Vagina (tissue), 2 donors: ENCODE results near the gene DDX28. TPM values are rescaled to one million over a fixed set of nuclear protein-coding genes. Genes with fewer than 3 reads are reported as not detected.
"Not testable (repeated sequence)": the region's sequence is repeated elsewhere in the genome, so short reads cannot be mapped to it uniquely, and the experiment has no call there.

Experiments
- DNase-seq, 2 donors: peaks; one replicate each; pipeline ENCODE4 v3.0.0-alpha.2; 2017; ENCODE audit errors: extremely low spot score in 2 of 2
- H3K27ac ChIP-seq: fragments of 200-600 bp; sonication (generic); one replicate; pipeline ENCODE4 v1.5.1; 2019
- H3K27me3 ChIP-seq: fragments of 200-600 bp; sonication (generic); one replicate; pipeline ENCODE4 v1.5.1; 2019
- H3K36me3 ChIP-seq, 2 donors: fragments of 200-600 bp; sonication (generic); one replicate each; pipeline ENCODE4 v1.5.1; 2017 to 2019
- H3K4me1 ChIP-seq: fragments of 200-600 bp; sonication (generic); one replicate; pipeline ENCODE4 v1.5.1; 2019
- H3K4me3 ChIP-seq, 2 donors: fragments of 200-600 bp; sonication (generic); 1 replicate in 1 of 2; 2 replicates in 1 of 2; pipeline ENCODE4 v1.5.1; 2016 to 2019
- H3K9me3 ChIP-seq: fragments of 200-600 bp; sonication (generic); one replicate; pipeline ENCODE4 v1.5.1; 2019
- POLR2A ChIP-seq, 2 donors: fragments of 450-650 bp; IDR thresholded peaks; one replicate each; pipeline ENCODE4 v1.6.1; 2017; ENCODE audit warnings: antibody characterized with exemption in 2 of 2, mild to moderate bottlenecking in 2 of 2, moderate library complexity in 2 of 2
- POLR2AphosphoS5 ChIP-seq, 2 donors: sonication (generic); formaldehyde crosslinking; IDR thresholded peaks; one replicate each; pipeline ENCODE4 v1.9.0; 2017; ENCODE audit warnings: antibody characterized with exemption in 2 of 2, mild to moderate bottlenecking in 2 of 2, low read depth in 1 of 2; ENCODE audit not compliant: insufficient read depth in 1 of 2
- intact Hi-C: fragments of 100-400 bp; cut with DNase I; formaldehyde crosslinking; loops from one replicate; pipeline ENCODE4 v1.15.1; 2023
- total RNA-seq: library from RNA; depleted of rRNA; stranded (reverse); fragments of >200 nt; gene quantifications from one replicate; pipeline ENCODE4 v1.2.3, GENCODE V29; 2016
- TF ChIP-seq, protein P1 (sequence below), 3 experiments: fragments of 450-650 bp in 2 of 3; fragments of 200-600 bp in 1 of 3; sonication (generic) in 1 of 3; IDR thresholded peaks; one replicate each; pipeline ENCODE4 v1.5.1; 2017 to 2019; ENCODE audit warnings: antibody characterized with exemption in 3 of 3, mild to moderate bottlenecking in 2 of 3, moderate library complexity in 2 of 3

Gene DDX28
- total RNA-seq, 1 donor from 2014 or later, result 17.7 TPM

DNA sequence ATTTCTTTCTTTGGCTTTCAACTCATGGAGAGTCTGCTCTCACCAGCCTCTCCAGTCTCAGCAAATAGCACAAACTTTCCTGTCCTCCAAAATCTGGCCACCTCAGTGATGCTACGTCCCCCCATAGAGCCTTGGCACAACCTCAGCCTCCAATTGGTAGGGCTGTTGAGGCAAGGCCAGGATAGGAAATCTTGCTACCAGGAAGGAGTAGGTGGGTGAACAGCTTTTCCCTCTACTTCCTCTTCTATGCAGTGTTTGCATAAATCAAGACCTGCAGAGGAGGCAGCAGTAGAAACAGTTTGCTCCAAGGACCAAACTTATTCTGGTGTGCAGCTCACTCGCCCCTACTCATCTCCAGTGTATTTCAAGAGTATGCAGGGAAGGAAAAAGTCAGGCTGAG lies 23.0 kb downstream of the DDX28 start:
- H3K27me3 ChIP-seq, result no peaks in the 10 kb centered on the region
- H3K36me3 ChIP-seq, result no peaks in the 10 kb centered on the region
- no peak overlapping the region for H3K4me3 ChIP-seq
- no peak for DNase-seq
- intact Hi-C loops, result loop anchor here (5.0 kb wide), 1 partner anchor 312 kb away; the partner anchor contains the start of genes PRMT7 and SLC7A6OS
- TF ChIP-seq POLR2AphosphoS5 (IDR thresholded peaks at IDR 0.05; ENCODE audit: insufficient read depth in 1 of 2, low read depth in 1 of 2) (no peak), POLR2A (IDR thresholded peaks at IDR 0.05) (no peak)
- TF ChIP-seq, protein P1, sequence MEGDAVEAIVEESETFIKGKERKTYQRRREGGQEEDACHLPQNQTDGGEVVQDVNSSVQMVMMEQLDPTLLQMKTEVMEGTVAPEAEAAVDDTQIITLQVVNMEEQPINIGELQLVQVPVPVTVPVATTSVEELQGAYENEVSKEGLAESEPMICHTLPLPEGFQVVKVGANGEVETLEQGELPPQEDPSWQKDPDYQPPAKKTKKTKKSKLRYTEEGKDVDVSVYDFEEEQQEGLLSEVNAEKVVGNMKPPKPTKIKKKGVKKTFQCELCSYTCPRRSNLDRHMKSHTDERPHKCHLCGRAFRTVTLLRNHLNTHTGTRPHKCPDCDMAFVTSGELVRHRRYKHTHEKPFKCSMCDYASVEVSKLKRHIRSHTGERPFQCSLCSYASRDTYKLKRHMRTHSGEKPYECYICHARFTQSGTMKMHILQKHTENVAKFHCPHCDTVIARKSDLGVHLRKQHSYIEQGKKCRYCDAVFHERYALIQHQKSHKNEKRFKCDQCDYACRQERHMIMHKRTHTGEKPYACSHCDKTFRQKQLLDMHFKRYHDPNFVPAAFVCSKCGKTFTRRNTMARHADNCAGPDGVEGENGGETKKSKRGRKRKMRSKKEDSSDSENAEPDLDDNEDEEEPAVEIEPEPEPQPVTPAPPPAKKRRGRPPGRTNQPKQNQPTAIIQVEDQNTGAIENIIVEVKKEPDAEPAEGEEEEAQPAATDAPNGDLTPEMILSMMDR (IDR thresholded peaks at IDR 0.05), result no peak
- H3K9me3 ChIP-seq, result no peaks in the 10 kb centered on the region
- H3K4me1 ChIP-seq, result no peaks in the 10 kb centered on the region
- H3K27ac ChIP-seq, result no peak overlapping the region

DNA sequence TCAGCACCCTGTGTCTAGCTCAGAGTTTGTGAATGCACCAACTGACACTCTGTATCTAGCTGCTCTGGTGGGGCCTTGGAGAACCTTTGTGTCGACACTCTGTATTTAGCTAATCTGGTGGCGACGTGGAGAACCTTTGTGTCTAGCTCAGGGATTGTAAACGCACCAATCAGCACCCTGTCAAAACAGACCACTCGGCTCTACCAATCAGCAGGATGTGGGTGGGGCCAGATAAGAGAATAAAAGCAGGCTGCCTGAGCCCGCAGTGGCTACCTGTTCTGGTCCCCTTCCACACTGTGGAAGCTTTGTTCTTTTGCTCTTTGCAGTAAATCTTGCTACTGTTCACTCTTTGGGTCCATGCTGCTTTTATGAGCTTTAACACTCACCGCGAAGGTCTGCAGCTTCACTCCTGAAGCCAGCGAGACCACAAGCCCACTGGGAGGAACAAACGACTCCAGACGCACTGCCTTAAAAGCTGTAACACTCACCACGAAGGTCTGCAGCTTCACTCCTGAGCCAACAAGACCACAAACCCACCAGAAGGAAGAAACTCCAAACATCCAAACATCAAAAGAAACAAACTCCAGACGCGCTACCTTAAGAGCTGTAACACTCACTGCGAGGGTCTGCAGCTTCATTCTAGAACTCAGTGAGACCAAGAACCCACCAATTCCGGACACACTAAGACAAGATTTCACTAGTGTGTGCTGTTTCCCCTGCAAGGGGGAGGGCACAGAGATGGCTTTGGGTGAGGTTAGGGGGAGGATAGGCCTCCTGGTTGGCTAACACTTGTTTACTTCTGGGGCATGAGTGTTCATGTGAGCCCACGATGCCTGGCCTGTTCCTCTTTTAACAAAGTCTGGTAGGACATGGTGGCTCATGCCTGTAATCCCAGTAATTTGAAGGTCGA lies 24.0 kb downstream of the DDX28 start, which contains the start of gene DPEP2:
Gene DPEP2, minus strand, starts transcription at position 706 of the 910 bp plus-strand sequence. CDS start 6,272 bp downstream, outside the sequence.
- not testable (repeated sequence) for H3K4me3 ChIP-seq, H3K4me1 ChIP-seq, DNase-seq, H3K27ac ChIP-seq, H3K27me3 ChIP-seq, H3K9me3 ChIP-seq, H3K36me3 ChIP-seq
- intact Hi-C loops, result loop anchor here (5.0 kb wide), 1 partner anchor 313 kb away; the partner anchor contains the start of genes PRMT7 and SLC7A6OS

DNA sequence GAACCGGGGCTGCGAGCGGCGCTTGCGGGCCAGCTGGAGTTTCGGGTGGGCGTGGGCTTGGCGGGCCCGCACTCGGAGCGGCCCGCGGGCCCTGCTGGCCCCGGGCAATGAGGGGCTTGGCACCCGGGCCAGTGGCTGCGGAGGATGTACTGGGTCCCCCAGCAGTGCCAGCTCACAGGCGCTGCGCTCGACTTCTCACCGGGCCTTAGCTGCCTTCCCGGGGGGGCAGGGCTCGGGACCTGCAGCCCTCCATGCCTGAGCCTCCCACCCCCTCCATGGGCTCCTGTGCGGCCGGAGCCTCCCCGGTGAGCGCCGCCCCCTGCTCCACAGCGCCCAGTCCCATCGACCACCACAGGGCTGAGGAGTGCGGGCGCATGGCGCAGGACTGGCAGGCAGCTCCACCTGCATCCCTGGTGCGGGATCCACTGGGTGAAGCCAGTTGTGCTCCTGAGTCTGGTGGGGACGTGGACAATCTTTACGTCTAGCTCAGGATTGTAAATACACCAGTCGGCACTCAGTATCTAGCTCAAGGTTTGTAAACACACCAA lies 24.7 kb downstream of the DDX28 start:
- H3K4me1 ChIP-seq, H3K36me3 ChIP-seq, H3K27me3 ChIP-seq, H3K9me3 ChIP-seq, H3K27ac ChIP-seq, DNase-seq, H3K4me3 ChIP-seq: not testable (repeated sequence)
- intact Hi-C loops, result loop anchor here (5.0 kb wide), 1 partner anchor 314 kb away; the partner anchor contains the start of genes PRMT7 and SLC7A6OS

DNA sequence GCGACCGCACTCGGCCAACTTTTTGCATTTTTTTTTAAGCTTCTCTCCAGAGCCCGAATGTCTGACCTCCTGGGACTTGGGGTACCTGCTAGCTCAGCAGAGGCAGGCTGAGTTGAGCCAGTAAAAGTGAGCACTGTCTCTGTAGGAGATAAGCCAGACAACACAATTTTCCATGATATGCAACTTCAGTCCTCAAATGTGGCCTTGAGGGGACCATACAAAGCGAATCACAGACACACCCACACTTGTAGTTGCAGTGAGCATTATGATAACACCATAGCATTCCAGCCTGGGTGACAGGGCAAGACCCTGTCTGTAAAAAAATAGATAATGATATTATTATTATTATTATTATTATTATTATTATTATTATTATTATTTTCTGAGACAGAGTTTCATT lies 26.4 kb downstream of the DDX28 start:
- Histone ChIP-seq H3K9me3 (no peaks in the 10 kb centered on the region), H3K4me1 (peaks cover 13% of the 10 kb centered on the region), H3K36me3 (no peaks in the 10 kb centered on the region), H3K27me3 (no peaks in the 10 kb centered on the region), H3K4me3 (no peak overlapping the region), H3K27ac (no peak overlapping the region)
- no peak for DNase-seq
- TF ChIP-seq, protein P1 (IDR thresholded peaks at IDR 0.05), result no peak
- TF ChIP-seq POLR2A (IDR thresholded peaks at IDR 0.05) (no peak), POLR2AphosphoS5 (IDR thresholded peaks at IDR 0.05; ENCODE audit: insufficient read depth in 1 of 2, low read depth in 1 of 2) (no peak)
- intact Hi-C loops, result loop anchor here (5.0 kb wide), 1 partner anchor 316 kb away; the partner anchor contains the start of genes PRMT7 and SLC7A6OS

DNA sequence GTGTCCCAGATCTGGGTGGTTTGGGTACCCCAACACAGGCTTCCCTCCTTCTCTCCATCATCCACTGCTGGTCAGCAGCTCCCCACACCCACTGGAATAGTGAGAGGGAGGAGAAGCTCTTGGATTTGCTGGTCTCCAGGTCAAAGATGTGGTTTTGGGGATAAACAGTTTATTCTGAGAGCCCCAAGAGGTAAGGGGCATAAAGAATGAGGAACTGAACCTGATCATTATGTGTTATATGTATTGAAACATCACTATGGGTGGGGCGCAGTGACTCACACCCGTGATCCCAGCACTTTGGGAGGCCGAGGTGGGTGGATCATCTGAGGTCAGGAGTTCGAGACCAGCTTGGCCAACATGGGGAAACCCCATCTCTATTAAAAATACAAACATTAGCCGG lies 27.6 kb downstream of the DDX28 start:
- Histone ChIP-seq H3K9me3 (no peaks in the 10 kb centered on the region), H3K4me3 (no peak overlapping the region), H3K27me3 (no peaks in the 10 kb centered on the region), H3K27ac (no peak overlapping the region), H3K36me3 (no peaks in the 10 kb centered on the region), H3K4me1 (peaks cover 13% of the 10 kb centered on the region)
- intact Hi-C loops, result loop anchor here (5.0 kb wide), 1 partner anchor 317 kb away; the partner anchor contains the start of genes PRMT7 and SLC7A6OS
- TF ChIP-seq POLR2A (IDR thresholded peaks at IDR 0.05) (no peak), POLR2AphosphoS5 (IDR thresholded peaks at IDR 0.05; ENCODE audit: insufficient read depth in 1 of 2, low read depth in 1 of 2) (no peak)
- TF ChIP-seq, protein P1 (IDR thresholded peaks at IDR 0.05), result no peak
- no peak for DNase-seq

DNA sequence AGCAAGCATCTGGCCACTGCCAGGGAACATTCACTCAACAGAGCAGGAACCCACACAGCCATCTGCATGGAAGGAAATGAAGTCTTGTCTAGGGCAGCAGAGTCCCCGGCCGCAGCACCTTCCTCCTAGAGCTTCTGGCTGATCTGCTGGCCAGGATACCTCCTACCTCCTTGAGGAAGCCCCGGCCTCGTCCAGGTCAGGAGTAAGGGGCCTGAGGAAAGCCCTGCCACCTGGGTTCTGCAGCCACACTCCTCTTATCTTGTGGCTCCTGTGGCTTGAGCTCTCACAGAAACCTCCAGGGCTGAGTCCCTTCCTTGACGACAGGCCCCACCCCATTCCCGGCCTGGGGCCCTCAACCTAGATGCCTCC lies 29.0 kb downstream of the DDX28 start:
- H3K9me3 ChIP-seq, intact Hi-C loops, H3K27me3 ChIP-seq, H3K36me3 ChIP-seq, DNase-seq, H3K4me3 ChIP-seq: not testable (repeated sequence)
- peak overlapping the region; percentile 69 for H3K27ac ChIP-seq
- peaks cover 13% of the 10 kb centered on the region for H3K4me1 ChIP-seq
